ENCODE data around the gene SPNS2. TPM values are rescaled to one million over a fixed set of nuclear protein-coding genes. Genes with fewer than 3 reads are reported as not detected.
"Not testable (repeated sequence)": the region's sequence is repeated elsewhere in the genome, so short reads cannot be mapped to it uniquely, and the experiment has no call there.

The SPNS2 gene
- total RNA-seq, 1 donor from 2014 or later, result 0.34 TPM

DNA sequence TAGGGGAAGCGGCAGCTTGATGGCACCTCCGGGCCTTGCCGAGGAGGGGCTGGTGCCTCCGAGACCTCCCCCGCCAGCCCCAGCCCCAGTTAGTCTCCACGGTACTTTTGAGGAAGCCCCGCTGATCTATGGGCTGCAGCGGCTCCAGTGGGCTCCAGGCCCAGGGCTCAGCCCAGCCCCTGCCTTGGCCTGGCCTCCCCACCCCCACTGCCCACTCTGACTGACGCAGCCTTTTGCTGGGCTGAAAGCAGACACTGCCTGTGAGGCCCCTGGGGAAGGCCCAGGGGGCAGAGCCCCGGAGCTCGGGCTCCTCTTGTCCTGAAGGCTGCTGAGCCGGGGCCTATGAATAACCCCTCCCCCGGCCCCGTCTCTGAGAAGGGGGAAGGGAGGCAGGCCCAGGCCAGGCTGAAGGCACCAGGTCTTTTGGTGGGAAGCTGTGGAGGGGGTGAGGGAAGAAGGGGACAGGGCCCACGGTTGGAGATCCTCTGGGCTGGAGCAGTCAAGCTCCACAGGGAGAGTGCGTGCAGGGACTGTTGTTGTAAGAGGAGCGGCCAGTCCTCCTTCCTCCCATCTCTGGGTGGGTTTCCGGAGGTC, 78.1 kb downstream of the SPNS2 start:
- H3K9ac ChIP-seq, result no peak overlapping the region

DNA sequence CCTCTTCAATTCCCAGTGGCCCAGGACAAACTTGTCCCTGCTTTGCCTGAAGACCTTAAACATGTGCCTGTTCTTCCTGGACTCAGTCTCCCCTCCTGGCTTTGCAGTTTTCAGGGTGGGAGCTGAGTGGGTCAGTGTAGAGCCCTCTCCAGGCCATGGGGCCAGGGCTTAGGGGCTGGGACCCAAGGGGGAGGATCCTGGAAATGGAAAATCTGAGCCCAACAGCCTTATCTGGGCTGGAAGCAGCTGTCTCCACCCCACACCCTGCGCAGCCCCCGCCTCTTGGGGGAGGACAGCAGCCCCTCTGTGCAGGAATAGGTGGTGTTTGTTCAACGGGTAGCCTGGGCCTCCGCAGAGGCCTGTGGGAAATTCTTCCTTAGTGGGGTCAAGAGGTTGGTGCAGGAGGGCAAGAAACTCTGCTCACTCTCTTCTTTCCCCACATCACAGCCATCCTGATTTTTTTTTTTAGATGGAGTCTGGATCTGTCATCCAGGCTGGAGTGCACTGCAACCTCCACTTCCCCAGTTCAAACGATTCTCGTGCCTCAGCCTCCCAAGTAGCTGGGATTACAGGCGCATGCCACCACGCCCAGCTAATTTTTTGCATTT, 78.8 kb downstream of the SPNS2 start:
- H4K20me1 ChIP-seq (ENCODE audit: low read depth), result no peaks in the 10 kb centered on the region
- no peaks in the 10 kb centered on the region for H3K79me2 ChIP-seq (ENCODE audit: low read depth)
- no peaks in the 10 kb centered on the region for H3K9me3 ChIP-seq (ENCODE audit: low read depth)
- Mint-ChIP-seq H3K4me1 (peaks cover 31% of the 10 kb centered on the region), H3K9me3 (no peaks in the 10 kb centered on the region), H3K27ac (peak overlapping the region; percentile 66), H3K27me3 (ENCODE audit: insufficient read depth, low read depth) (peaks cover 13% of the 10 kb centered on the region), H3K36me3 (no peaks in the 10 kb centered on the region), H3K4me3 (no peak overlapping the region)
- no peaks in the 10 kb centered on the region for H3K36me3 ChIP-seq
- no peak overlapping the region for H3K9ac ChIP-seq
- peaks cover 30% of the 10 kb centered on the region for H3K4me1 ChIP-seq
- H3K4me3 ChIP-seq, result no peak overlapping the region
- no peak for TF ChIP-seq EZH2 (IDR thresholded peaks at IDR 0.05)
- TF ChIP-seq CTCF (IDR thresholded peaks at IDR 0.05), result no peak
- TF ChIP-seq EZH2phosphoT487 (IDR thresholded peaks at IDR 0.05), result no peak
- peaks cover 15% of the 10 kb centered on the region for H3F3A ChIP-seq (ENCODE audit: low read depth)
- H3K27me3 ChIP-seq, result peaks cover 2% of the 10 kb centered on the region
- peak overlapping the region; percentile 60 for H2AFZ ChIP-seq (replicated peaks)
- H3K27ac ChIP-seq, result peak overlapping the region; percentile 24
- H3K4me2 ChIP-seq, result peak overlapping the region; percentile 37
- DNase-seq (ENCODE audit: low spot score), result no peak

More for the DNA sequence above, 78.1 kb downstream of the SPNS2 start:
- Histone ChIP-seq H3K9me3 (ENCODE audit: low read depth) (no peaks in the 10 kb centered on the region), H3K4me2 (peak overlapping the region; percentile 37), H3K4me1 (peaks cover 23% of the 10 kb centered on the region), H3K36me3 (no peaks in the 10 kb centered on the region), H4K20me1 (ENCODE audit: low read depth) (no peaks in the 10 kb centered on the region), H3K27me3 (no peaks in the 10 kb centered on the region), H3K4me3 (no peak overlapping the region), H3K79me2 (ENCODE audit: low read depth) (no peaks in the 10 kb centered on the region), H3K27ac (peak overlapping the region; percentile 24), H3F3A (ENCODE audit: low read depth) (peaks cover 15% of the 10 kb centered on the region), H2AFZ (replicated peaks) (peak overlapping the region; percentile 60)
- H3K9me3 Mint-ChIP-seq, result no peaks in the 10 kb centered on the region
- H3K4me3 Mint-ChIP-seq, result no peak overlapping the region
- H3K27ac Mint-ChIP-seq, result peak overlapping the region; percentile 66
- no peaks in the 10 kb centered on the region for H3K36me3 Mint-ChIP-seq
- H3K27me3 Mint-ChIP-seq (ENCODE audit: insufficient read depth, low read depth), result peaks cover 10% of the 10 kb centered on the region
- no peak for TF ChIP-seq CTCF (IDR thresholded peaks at IDR 0.05)
- TF ChIP-seq EZH2 (IDR thresholded peaks at IDR 0.05), result no peak
- TF ChIP-seq EZH2phosphoT487 (IDR thresholded peaks at IDR 0.05), result no peak
- H3K4me1 Mint-ChIP-seq, result peaks cover 30% of the 10 kb centered on the region
- DNase-seq (ENCODE audit: low spot score), result peak; percentile 85

DNA sequence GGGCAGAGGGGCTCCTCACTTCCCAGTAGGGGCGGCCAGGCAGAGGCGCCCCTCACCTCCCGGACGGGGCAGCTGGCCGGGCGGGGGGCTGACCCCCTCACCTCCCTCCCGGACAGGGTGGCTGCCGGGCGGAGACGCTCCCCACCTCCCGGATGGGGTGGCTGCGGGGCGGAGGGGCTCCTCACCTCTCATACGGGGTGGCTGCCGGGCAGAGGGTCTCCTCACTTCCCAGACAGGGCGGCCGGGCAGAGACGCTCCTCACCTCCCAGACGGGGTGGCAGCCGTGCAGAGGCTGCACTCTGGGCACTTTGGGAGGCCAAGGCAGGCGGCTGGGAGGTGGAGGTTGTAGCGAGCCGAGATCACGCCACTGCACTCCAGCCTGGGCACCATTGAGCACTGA, 79.7 kb downstream of the SPNS2 start:
- not testable (repeated sequence) for H3K4me3 ChIP-seq; H3K4me3 Mint-ChIP-seq; H4K20me1 ChIP-seq (ENCODE audit: low read depth); H3K9me3 Mint-ChIP-seq; DNase-seq (ENCODE audit: low spot score); H3K9me3 ChIP-seq (ENCODE audit: low read depth); H3K9ac ChIP-seq; H3K27ac Mint-ChIP-seq; H3K27ac ChIP-seq; H3K36me3 ChIP-seq; H3K79me2 ChIP-seq (ENCODE audit: low read depth); H3K36me3 Mint-ChIP-seq; H3K4me2 ChIP-seq; H2AFZ ChIP-seq (replicated peaks)
- peaks cover 21% of the 10 kb centered on the region for H3K27me3 Mint-ChIP-seq (ENCODE audit: insufficient read depth, low read depth)
- Histone ChIP-seq H3F3A (ENCODE audit: low read depth) (peaks cover 15% of the 10 kb centered on the region), H3K4me1 (peaks cover 34% of the 10 kb centered on the region), H3K27me3 (peaks cover 10% of the 10 kb centered on the region)
- H3K4me1 Mint-ChIP-seq, result peaks cover 36% of the 10 kb centered on the region

DNA sequence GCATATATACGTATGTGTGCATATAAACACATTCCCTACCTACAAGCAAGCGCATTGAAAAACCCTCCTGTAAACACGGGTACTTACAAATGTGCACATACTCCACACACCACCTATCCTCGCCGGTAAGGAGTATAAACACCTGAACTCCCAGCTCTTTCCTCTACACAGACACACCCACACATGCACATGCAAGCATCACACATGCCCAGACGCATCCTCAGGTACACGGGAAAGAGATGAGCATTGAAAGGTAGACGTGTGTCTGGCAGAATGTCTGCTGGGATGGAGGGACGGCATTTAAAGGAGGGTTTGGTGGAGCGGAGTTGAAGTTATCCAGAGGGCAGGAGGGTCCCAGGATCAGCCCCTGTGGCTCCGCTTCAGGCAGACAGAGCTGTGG, 81.0 kb downstream of the SPNS2 start:
- Mint-ChIP-seq H3K27ac (peak overlapping the region; percentile 23), H3K4me3 (no peak overlapping the region), H3K27me3 (ENCODE audit: insufficient read depth, low read depth) (peaks cover 27% of the 10 kb centered on the region), H3K9me3 (no peaks in the 10 kb centered on the region), H3K4me1 (peaks cover 40% of the 10 kb centered on the region), H3K36me3 (no peaks in the 10 kb centered on the region)
- Histone ChIP-seq H3K79me2 (ENCODE audit: low read depth) (no peaks in the 10 kb centered on the region), H3F3A (ENCODE audit: low read depth) (peaks cover 15% of the 10 kb centered on the region), H2AFZ (replicated peaks) (no peak overlapping the region), H3K9ac (no peak overlapping the region), H3K27ac (no peak overlapping the region), H3K4me1 (peaks cover 38% of the 10 kb centered on the region), H3K4me3 (no peak overlapping the region), H3K4me2 (no peak overlapping the region), H3K36me3 (no peaks in the 10 kb centered on the region), H3K27me3 (peaks cover 23% of the 10 kb centered on the region), H4K20me1 (ENCODE audit: low read depth) (no peaks in the 10 kb centered on the region), H3K9me3 (ENCODE audit: low read depth) (no peaks in the 10 kb centered on the region)
- DNase-seq (ENCODE audit: low spot score), result no peak
- TF ChIP-seq CTCF (IDR thresholded peaks at IDR 0.05) (no peak), EZH2phosphoT487 (IDR thresholded peaks at IDR 0.05) (no peak), EZH2 (IDR thresholded peaks at IDR 0.05) (no peak)

All from neural progenitor cell (in vitro differentiated cells).